ENCODE measurements around the gene B3GAT1. TPM values are rescaled to one million over a fixed set of nuclear protein-coding genes. Genes with fewer than 3 reads are reported as not detected.

The B3GAT1 gene
- total RNA-seq, 1 experiment from 2014 or later: 3.7 TPM

- no peak for DNase-seq (ENCODE audit: low read depth, low spot score)
- in situ Hi-C loops (cut with HindIII; ENCODE audit: low pct_unique_long_range_greater_than_20kb, low sequenced_read_pairs): no loop called here
Measured at GRCh38 chr11:134384406-134384805, 27.6 kb downstream of the B3GAT1 start.

GRCh38 chr11:134383576-134384221 lies 28.3 kb downstream of the B3GAT1 start:
- DNase-seq (ENCODE audit: low read depth, low spot score): no peak
- in situ Hi-C loops (cut with HindIII; ENCODE audit: low pct_unique_long_range_greater_than_20kb, low sequenced_read_pairs): no loop called here

DNA sequence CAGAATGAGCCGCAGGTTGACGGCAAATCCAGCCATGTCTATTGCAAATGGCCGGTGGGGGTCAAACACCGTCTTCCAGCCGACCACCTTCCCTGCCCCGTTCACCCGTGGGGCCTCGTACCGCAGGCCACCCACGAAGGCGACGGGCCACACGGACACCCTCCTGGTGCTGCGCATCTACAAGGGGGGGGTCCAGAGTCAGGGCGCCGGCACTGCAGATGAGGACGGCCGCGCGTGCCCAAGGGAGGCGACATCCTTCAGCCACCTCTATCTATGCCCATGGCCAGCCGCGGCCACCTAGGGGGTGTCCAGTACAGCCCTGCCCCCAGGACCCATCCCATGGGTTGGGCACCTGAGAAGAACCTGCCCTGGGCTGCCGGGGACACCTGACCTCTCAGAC lies 29.2 kb downstream of the B3GAT1 start:
- in situ Hi-C loops (cut with HindIII; ENCODE audit: low pct_unique_long_range_greater_than_20kb, low sequenced_read_pairs): no loop called here
- DNase-seq (ENCODE audit: low read depth, low spot score): no peak

GRCh38 chr11:134382257-134382656 lies 29.8 kb downstream of the B3GAT1 start:
- in situ Hi-C loops (cut with HindIII; ENCODE audit: low pct_unique_long_range_greater_than_20kb, low sequenced_read_pairs): no loop called here
- DNase-seq (ENCODE audit: low read depth, low spot score): no peak

DNA sequence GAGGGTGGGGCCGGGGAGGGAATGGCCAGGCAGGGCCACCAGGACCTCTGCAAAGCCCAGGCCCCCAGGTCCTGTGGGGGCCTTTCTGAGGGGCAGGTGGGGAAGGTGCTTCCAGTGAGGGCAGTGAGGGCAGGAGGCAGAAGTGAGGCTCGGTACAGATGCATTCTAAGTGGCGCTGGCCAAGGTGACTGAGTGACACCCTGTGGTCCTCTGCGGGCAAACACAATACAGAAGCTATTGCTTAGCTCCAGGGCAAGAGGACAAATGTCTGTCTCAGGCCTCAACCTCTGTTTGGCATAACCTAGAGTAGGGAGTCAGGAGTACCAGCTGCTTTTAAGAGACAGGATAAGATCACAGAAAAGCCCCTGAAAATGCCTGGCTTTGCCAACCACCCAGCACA lies 31.3 kb downstream of the B3GAT1 start:
- in situ Hi-C loops (cut with HindIII; ENCODE audit: low pct_unique_long_range_greater_than_20kb, low sequenced_read_pairs): no loop called here
- no peak for DNase-seq (ENCODE audit: low read depth, low spot score)

- in situ Hi-C loops (cut with HindIII; ENCODE audit: low pct_unique_long_range_greater_than_20kb, low sequenced_read_pairs): no loop called here
- DNase-seq (ENCODE audit: low read depth, low spot score): no peak
Measured at GRCh38 chr11:134380229-134380628, 31.8 kb downstream of the B3GAT1 start.

DNA sequence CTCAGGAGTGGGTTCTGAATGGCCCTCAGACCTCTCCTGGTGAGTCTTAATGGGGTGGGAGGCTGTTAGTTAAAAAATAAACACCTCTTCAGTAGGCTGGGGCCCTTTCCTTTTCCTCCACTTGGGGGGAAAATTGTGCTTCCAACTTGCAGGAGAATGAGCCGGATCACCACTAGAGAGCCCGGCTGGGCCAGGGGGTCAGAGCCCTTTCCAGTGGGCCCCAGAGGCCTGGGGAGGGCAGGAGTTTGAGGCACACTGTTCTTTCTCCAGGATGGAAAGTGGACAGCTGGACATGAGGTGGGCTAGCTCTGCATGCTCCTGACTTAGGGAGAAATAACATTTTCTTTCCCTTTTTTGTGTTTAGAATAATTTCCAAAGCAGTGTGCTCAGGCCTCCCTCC lies 32.8 kb downstream of the B3GAT1 start:
- DNase-seq (ENCODE audit: low read depth, low spot score): no peak
- in situ Hi-C loops (cut with HindIII; ENCODE audit: low pct_unique_long_range_greater_than_20kb, low sequenced_read_pairs): no loop called here

GRCh38 chr11:134377876-134378275 lies 34.2 kb downstream of the B3GAT1 start:
- no peak for DNase-seq (ENCODE audit: low read depth, low spot score)
- in situ Hi-C loops (cut with HindIII; ENCODE audit: low pct_unique_long_range_greater_than_20kb, low sequenced_read_pairs): no loop called here

GRCh38 chr11:134376150-134376921 lies 35.7 kb downstream of the B3GAT1 start:
- DNase-seq (ENCODE audit: low read depth, low spot score): no peak
- in situ Hi-C loops (cut with HindIII; ENCODE audit: low pct_unique_long_range_greater_than_20kb, low sequenced_read_pairs): no loop called here

DNA sequence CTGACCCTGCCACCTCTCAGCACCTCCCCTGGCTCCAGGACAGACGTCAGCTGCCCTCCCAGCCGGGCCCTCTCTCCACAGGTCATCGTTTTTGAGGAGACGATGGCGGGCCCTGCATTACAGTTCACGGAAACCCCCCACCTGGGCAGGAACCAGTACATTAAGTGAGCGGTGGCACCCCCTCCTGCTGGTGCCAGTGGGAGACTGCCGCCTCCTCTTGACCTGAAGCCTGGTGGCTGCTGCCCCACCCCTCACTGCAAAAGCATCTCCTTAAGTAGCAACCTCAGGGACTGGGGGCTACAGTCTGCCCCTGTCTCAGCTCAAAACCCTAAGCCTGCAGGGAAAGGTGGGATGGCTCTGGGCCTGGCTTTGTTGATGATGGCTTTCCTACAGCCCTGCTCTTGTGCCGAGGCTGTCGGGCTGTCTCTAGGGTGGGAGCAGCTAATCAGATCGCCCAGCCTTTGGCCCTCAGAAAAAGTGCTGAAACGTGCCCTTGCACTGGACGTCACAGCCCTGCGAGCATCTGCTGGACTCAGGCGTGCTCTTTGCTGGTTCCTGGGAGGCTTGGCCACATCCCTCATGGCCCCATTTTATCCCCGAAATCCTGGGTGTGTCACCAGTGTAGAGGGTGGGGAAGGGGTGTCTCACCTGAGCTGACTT lies 37.0 kb downstream of the B3GAT1 start:
- DNase-seq (ENCODE audit: low read depth, low spot score): no peak
- in situ Hi-C loops (cut with HindIII; ENCODE audit: low pct_unique_long_range_greater_than_20kb, low sequenced_read_pairs): no loop called here

DNA sequence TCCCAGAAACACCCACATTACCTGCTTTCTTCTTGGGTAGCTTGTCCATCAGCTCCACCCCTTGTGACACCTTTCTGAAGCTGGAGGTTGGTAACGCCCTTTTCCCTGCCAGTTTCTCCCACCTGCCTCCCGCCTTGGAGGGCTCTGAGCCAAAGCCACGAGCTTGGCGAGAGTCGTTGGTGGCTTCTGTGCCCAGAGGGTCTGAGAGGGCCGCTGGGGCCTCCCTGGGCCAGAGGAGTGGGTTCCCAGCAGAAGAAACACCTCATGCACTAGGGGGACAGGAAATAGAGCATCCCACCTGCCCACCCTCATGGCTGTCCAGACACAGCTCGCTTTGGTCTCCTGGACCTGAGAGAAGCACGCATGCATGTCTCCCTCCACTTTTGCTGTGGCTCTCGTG lies 37.9 kb downstream of the B3GAT1 start:
- DNase-seq (ENCODE audit: low read depth, low spot score): no peak
- in situ Hi-C loops (cut with HindIII; ENCODE audit: low pct_unique_long_range_greater_than_20kb, low sequenced_read_pairs): no loop called here

GRCh38 chr11:134373591-134374052 lies 38.4 kb downstream of the B3GAT1 start:
- in situ Hi-C loops (cut with HindIII; ENCODE audit: low pct_unique_long_range_greater_than_20kb, low sequenced_read_pairs): no loop called here
- no peak for DNase-seq (ENCODE audit: low read depth, low spot score)

GRCh38 chr11:134372961-134373360 lies 39.1 kb downstream of the B3GAT1 start:
- in situ Hi-C loops (cut with HindIII; ENCODE audit: low pct_unique_long_range_greater_than_20kb, low sequenced_read_pairs): no loop called here
- no peak for DNase-seq (ENCODE audit: low read depth, low spot score)

- no peak for DNase-seq (ENCODE audit: low read depth, low spot score)
- in situ Hi-C loops (cut with HindIII; ENCODE audit: low pct_unique_long_range_greater_than_20kb, low sequenced_read_pairs): no loop called here
Measured at GRCh38 chr11:134372536-134372935, 39.5 kb downstream of the B3GAT1 start.

- DNase-seq (ENCODE audit: low read depth, low spot score): no peak
- in situ Hi-C loops (cut with HindIII; ENCODE audit: low pct_unique_long_range_greater_than_20kb, low sequenced_read_pairs): no loop called here
Measured at GRCh38 chr11:134371436-134372185, 40.4 kb downstream of the B3GAT1 start.

GRCh38 chr11:134370526-134371435 lies 41.3 kb downstream of the B3GAT1 start:
- DNase-seq (ENCODE audit: low read depth, low spot score): no peak
- in situ Hi-C loops (cut with HindIII; ENCODE audit: low pct_unique_long_range_greater_than_20kb, low sequenced_read_pairs): no loop called here

Data from SK-MEL-5 (cell line).